NK-92 (cell line): ENCODE data around the gene RAB7B.

ENCODE experiments used
- DNase-seq: peaks from one replicate; lab custom pipeline; 2025; ENCODE audit not compliant: unreplicated experiment; lab: John Stamatoyannopoulos, UW

RAB7B gene

GRCh38 chr1:205974712-205975111 lies 28.5 kb downstream of the RAB7B start:
- no peak for DNase-seq

- no peak for DNase-seq
Measured at GRCh38 chr1:205973377-205974232, 29.6 kb downstream of the RAB7B start.

- no peak for DNase-seq
Measured at GRCh38 chr1:205972491-205973168, 30.6 kb downstream of the RAB7B start.

- DNase-seq, result no peak
Measured at GRCh38 chr1:205972081-205972480, 31.1 kb downstream of the RAB7B start.

GRCh38 chr1:205971082-205971481 lies 32.1 kb downstream of the RAB7B start:
- no peak for DNase-seq

GRCh38 chr1:205970486-205970885 lies 32.7 kb downstream of the RAB7B start:
- DNase-seq, result no peak

- DNase-seq, result no peak
Measured at GRCh38 chr1:205969229-205969628, 34.0 kb downstream of the RAB7B start.

- DNase-seq, result no peak
Measured at GRCh38 chr1:205967554-205968335, 35.5 kb downstream of the RAB7B start.

GRCh38 chr1:205965036-205965884 lies 37.9 kb downstream of the RAB7B start:
- no peak for DNase-seq

- DNase-seq, result no peak
Measured at GRCh38 chr1:205963352-205964155, 39.6 kb downstream of the RAB7B start.

- no peak for DNase-seq
Measured at GRCh38 chr1:205962821-205963221, 40.4 kb downstream of the RAB7B start.

GRCh38 chr1:205961991-205962820 lies 41.0 kb downstream of the RAB7B start:
- no peak for DNase-seq

GRCh38 chr1:205961405-205961804 lies 41.8 kb downstream of the RAB7B start:
- DNase-seq, result no peak

- DNase-seq, result no peak
Measured at GRCh38 chr1:205959789-205960188, 43.4 kb downstream of the RAB7B start.

GRCh38 chr1:205955499-205955898 lies 47.7 kb downstream of the RAB7B start:
- no peak for DNase-seq

GRCh38 chr1:205954819-205955404 lies 48.3 kb downstream of the RAB7B start:
- no peak for DNase-seq

- no peak for DNase-seq
Measured at GRCh38 chr1:205951746-205952145, 51.4 kb downstream of the RAB7B start.

- no peak for DNase-seq
Measured at GRCh38 chr1:205950826-205951549, 52.2 kb downstream of the RAB7B start.
